Body of pancreas (tissue), 4 donors: Measurements from ENCODE around the gene CD4. TPM values are rescaled to one million over a fixed set of nuclear protein-coding genes. Genes with fewer than 3 reads are reported as not detected.

Source experiments
- ATAC-seq: fragments of 150-250 bp; one replicate; pipeline ENCODE4 v1.9.1; 2016
- DNase-seq, 4 donors: peaks; one replicate each; pipeline ENCODE4 v3.0.0-alpha.2; 2019
- H3K27ac ChIP-seq, 4 donors: fragments of 200-600 bp; sonication (generic); 1 replicate in 3 of 4; 2 replicates in 1 of 4; pipeline versions ENCODE4 v1.5.1 to v1.6.1; 2016 to 2019; ENCODE audit warnings: mild to moderate bottlenecking in 1 of 4, mixed read lengths in 1 of 4, moderate library complexity in 1 of 4
- H3K27me3 ChIP-seq, 2 donors: fragments of 200-600 bp; sonication (generic); one replicate each; pipeline ENCODE4 v1.6.0; 2016; ENCODE audit warnings: mild to moderate bottlenecking in 1 of 2
- H3K36me3 ChIP-seq, 2 donors: fragments of 200-600 bp; sonication (generic); replicated peaks in 1 of 2; 2 replicates each; pipeline ENCODE4 v1.5.1; 2016; ENCODE audit warnings: low read depth in 2 of 2; ENCODE audit not compliant: insufficient read depth in 1 of 2
- H3K4me1 ChIP-seq: fragments of 200-600 bp; sonication (generic); one replicate; pipeline ENCODE4 v1.6.0; 2016
- H3K4me3 ChIP-seq, 2 donors: fragments of 200-600 bp; sonication (generic); 1 replicate in 1 of 2; 2 replicates in 1 of 2; pipeline ENCODE4 v1.5.1; 2016 to 2019
- H3K9me3 ChIP-seq, 3 donors: fragments of 200-600 bp; sonication (generic); 1 replicate in 2 of 3; 2 replicates in 1 of 3; pipeline ENCODE4 v1.5.1; 2016
- CTCF ChIP-seq, 7 experiments: fragments of 450-650 bp in 4 of 7; fragments of 200-600 bp in 3 of 7; sonication (generic) in 3 of 7; IDR thresholded peaks; one replicate each; pipeline ENCODE4 v1.5.1; 2016 to 2019; ENCODE audit warnings: antibody characterized with exemption in 7 of 7
- POLR2A ChIP-seq, 3 donors: fragments of 450-650 bp; IDR thresholded peaks; one replicate each; pipeline ENCODE4 v1.6.1; 2016; ENCODE audit warnings: antibody characterized with exemption in 3 of 3, mild to moderate bottlenecking in 2 of 3
- WGBS, 2 donors: methylation state at CpG; one replicate each; pipeline ENCODE4 v1.1.5; 2017; 5-methylcytosine and 5-hydroxymethylcytosine counted together
- intact Hi-C: fragments of 100-400 bp; cut with DNase I; formaldehyde crosslinking; loops from one replicate; pipeline ENCODE4 v1.15.1; 2023
- total RNA-seq, 2 donors: library from RNA; depleted of rRNA; stranded (reverse); fragments of >200 nt; gene quantifications; one replicate each; pipeline ENCODE4 v1.1.0, GENCODE V29; 2016

Gene CD4
- total RNA-seq, 2 donors from 2014 or later: 3.0 to 5.2 TPM

GRCh38 chr12:6777386-6777785 lies 11.9 kb upstream of the CD4 start:
- Histone ChIP-seq H3K27me3 (no peaks in the 10 kb centered on the region), H3K36me3 (no peaks in the 10 kb centered on the region), H3K27ac (no peak overlapping the region), H3K9me3 (no peaks in the 10 kb centered on the region), H3K4me1 (peaks cover 8% of the 10 kb centered on the region), H3K4me3 (no peak overlapping the region)
- TF ChIP-seq CTCF (IDR thresholded peaks at IDR 0.05) (no peak), POLR2A (IDR thresholded peaks at IDR 0.05) (no peak)
- no peak for ATAC-seq
- DNase-seq: no peak
- 90 to 93% methylated on average over 5 of the region's 5 CpGs for WGBS, 2 donors
- intact Hi-C loops: no loop called here

GRCh38 chr12:6778217-6778573 lies 11.1 kb upstream of the CD4 start:
- Histone ChIP-seq H3K27ac (peak overlapping the region in 2 of 4 donors; percentile 29 to 36), H3K4me3 (no peak overlapping the region), H3K9me3 (no peaks in the 10 kb centered on the region), H3K27me3 (no peaks in the 10 kb centered on the region), H3K4me1 (peaks cover 8% of the 10 kb centered on the region), H3K36me3 (no peaks in the 10 kb centered on the region)
- ATAC-seq (peak; percentile 23), DNase-seq (peak in 2 of 4 donors; percentile 30 to 36)
- no peak for TF ChIP-seq POLR2A (IDR thresholded peaks at IDR 0.05)
- no peak for TF ChIP-seq CTCF (IDR thresholded peaks at IDR 0.05)
- 17 to 27% methylated on average over 14 of the region's 14 CpGs for WGBS, 2 donors
- intact Hi-C loops: no loop called here

GRCh38 chr12:6778574-6779550 lies 10.5 kb upstream of the CD4 start:
- 2 to 3% methylated on average over 25 to 35 of the region's 35 CpGs for WGBS, 2 donors
- intact Hi-C loops: no loop called here
- DNase-seq (peak; percentile 96 to 97 (median 97)), ATAC-seq (peak; percentile 98)
- no peaks in the 10 kb centered on the region for H3K9me3 ChIP-seq
- H3K27ac ChIP-seq: peak overlapping the region in 2 of 4 donors; percentile 29 to 36
- no peak overlapping the region for H3K4me3 ChIP-seq
- peak in 1 of 3 donors; percentile 21 for TF ChIP-seq POLR2A (IDR thresholded peaks at IDR 0.05)
- TF ChIP-seq CTCF (IDR thresholded peaks at IDR 0.05): peak; percentile 91 to 99 (median 99)
- no peaks in the 10 kb centered on the region for H3K36me3 ChIP-seq
- no peaks in the 10 kb centered on the region for H3K27me3 ChIP-seq
- peaks cover 8% of the 10 kb centered on the region for H3K4me1 ChIP-seq

GRCh38 chr12:6779708-6780432 lies 9.5 kb upstream of the CD4 start:
- intact Hi-C loops: loop anchor here (5.0 kb wide), 1 partner anchor 43 kb away; no protein-coding TSS in a partner anchor
- DNase-seq: no peak

More at GRCh38 chr12:6779708-6780432, 9.5 kb upstream of the CD4 start:
- Histone ChIP-seq H3K27me3 (no peaks in the 10 kb centered on the region), H3K36me3 (no peaks in the 10 kb centered on the region), H3K9me3 (no peaks in the 10 kb centered on the region), H3K4me1 (peaks cover 8% of the 10 kb centered on the region), H3K4me3 (no peak overlapping the region), H3K27ac (no peak overlapping the region)
- no peak for ATAC-seq
- 74 to 75% methylated on average over 6 of the region's 6 CpGs for WGBS, 2 donors
- no peak for TF ChIP-seq CTCF (IDR thresholded peaks at IDR 0.05)
- no peak for TF ChIP-seq POLR2A (IDR thresholded peaks at IDR 0.05)
